ENCODE results near the gene ERC2.

GRCh38 chr3:55609230-55609827, 858.9 kb downstream of the ERC2 start:
- TF ChIP-seq, protein P1, sequence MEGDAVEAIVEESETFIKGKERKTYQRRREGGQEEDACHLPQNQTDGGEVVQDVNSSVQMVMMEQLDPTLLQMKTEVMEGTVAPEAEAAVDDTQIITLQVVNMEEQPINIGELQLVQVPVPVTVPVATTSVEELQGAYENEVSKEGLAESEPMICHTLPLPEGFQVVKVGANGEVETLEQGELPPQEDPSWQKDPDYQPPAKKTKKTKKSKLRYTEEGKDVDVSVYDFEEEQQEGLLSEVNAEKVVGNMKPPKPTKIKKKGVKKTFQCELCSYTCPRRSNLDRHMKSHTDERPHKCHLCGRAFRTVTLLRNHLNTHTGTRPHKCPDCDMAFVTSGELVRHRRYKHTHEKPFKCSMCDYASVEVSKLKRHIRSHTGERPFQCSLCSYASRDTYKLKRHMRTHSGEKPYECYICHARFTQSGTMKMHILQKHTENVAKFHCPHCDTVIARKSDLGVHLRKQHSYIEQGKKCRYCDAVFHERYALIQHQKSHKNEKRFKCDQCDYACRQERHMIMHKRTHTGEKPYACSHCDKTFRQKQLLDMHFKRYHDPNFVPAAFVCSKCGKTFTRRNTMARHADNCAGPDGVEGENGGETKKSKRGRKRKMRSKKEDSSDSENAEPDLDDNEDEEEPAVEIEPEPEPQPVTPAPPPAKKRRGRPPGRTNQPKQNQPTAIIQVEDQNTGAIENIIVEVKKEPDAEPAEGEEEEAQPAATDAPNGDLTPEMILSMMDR (IDR thresholded peaks at IDR 0.05; ENCODE audit: low read length), result peak; percentile 40; the same call in 1 of the 2 replicates
- no peak for TF ChIP-seq EZH2 (IDR thresholded peaks at IDR 0.05; ENCODE audit: borderline replicate concordance, low read length)
